ENCODE measurements around the gene PEPD. TPM values are rescaled to one million over a fixed set of nuclear protein-coding genes. Genes with fewer than 3 reads are reported as not detected.

PEPD gene
- total and polyA plus RNA-seq, 2 donors (not counting 3 experiments of a cell fraction or from before 2014, with no cell fraction given): 73.7 to 126 TPM

DNA sequence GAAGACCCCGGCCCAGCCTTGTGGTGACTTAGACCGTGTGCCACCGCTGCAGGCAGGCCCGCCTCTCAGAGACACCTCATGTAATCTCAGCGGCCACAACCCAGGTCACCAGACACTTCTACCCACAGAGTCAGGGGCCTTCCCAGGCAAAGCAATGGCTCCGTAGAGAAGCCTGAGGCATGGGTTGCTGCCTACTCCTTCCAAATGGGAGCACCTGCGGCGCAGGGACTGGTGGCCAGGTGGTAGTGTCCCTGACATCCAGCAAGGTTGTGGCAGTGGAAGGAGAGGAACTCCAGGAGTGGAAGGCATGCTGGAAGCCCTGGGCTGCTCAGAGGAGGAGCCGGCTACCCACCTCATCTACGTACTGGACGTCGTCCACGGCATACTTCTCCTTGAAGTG lies 21.0 kb downstream of the PEPD start:
- POLR2A ChIA-PET: no interaction called here

More for the DNA sequence above, 21.0 kb downstream of the PEPD start:
- CTCF ChIA-PET: no interaction called here
- Histone ChIP-seq H3K9me3 (replicated peaks; ENCODE audit: control insufficient read depth, insufficient read depth, low read length) (no peaks in the 10 kb centered on the region), H3K36me3 (ENCODE audit: control insufficient read depth in 2 of 2, extremely low read depth in 1 of 2, insufficient read depth in 2 of 2, low read length in 2 of 2) (peaks cover 0 to 13% of the 10 kb centered on the region in 2 experiments), H3K4me3 (replicated peaks in 1 of 3; ENCODE audit: insufficient read depth in 1 of 3, low read depth in 1 of 3, low read length in 3 of 3) (no peak overlapping the region), H3K79me2 (ENCODE audit: control insufficient read depth, insufficient read depth, low read length) (no peaks in the 10 kb centered on the region), H3K9ac (replicated peaks; ENCODE audit: extremely low read depth, insufficient read depth, low read length) (no peak overlapping the region), H3K9me1 (replicated peaks; ENCODE audit: control insufficient read depth, extremely low read depth, insufficient read depth, low read length) (no peaks in the 10 kb centered on the region), H2AFZ (ENCODE audit: low read depth, low read length) (no peak overlapping the region), H3K4me2 (ENCODE audit: insufficient read depth, low read length) (no peak overlapping the region), H3K27ac (ENCODE audit: insufficient read depth, low read depth, low read length) (no peak overlapping the region), H4K20me1 (replicated peaks; ENCODE audit: control insufficient read depth, extremely low read depth, insufficient read depth, low read length) (no peaks in the 10 kb centered on the region), H3K27me3 (ENCODE audit: control insufficient read depth in 2 of 2, insufficient read depth in 2 of 2, low read length in 2 of 2) (no peaks in the 10 kb centered on the region), H3K4me1 (ENCODE audit: control insufficient read depth, extremely low read depth, insufficient read depth, low read length) (no peaks in the 10 kb centered on the region)
- DNase-seq (ENCODE audit: low read depth, low spot score): no peak
- no TSS peak for BruUV-seq (replicated peaks)
- FAIRE-seq: no peak
- dilution Hi-C loops (cut with MboI; ENCODE audit: extremely low pct_ligation_motif_present, low sequenced_read_pairs): no loop called here
- TF ChIP-seq MYC (IDR thresholded peaks at IDR 0.05; ENCODE audit: low read depth, low read length) (no peak), FOS (IDR thresholded peaks at IDR 0.05; ENCODE audit: borderline replicate concordance, insufficient read depth, low read length) (no peak), EZH2 (IDR thresholded peaks at IDR 0.05; ENCODE audit: borderline replicate concordance, low read depth, low read length, severe bottlenecking) (no peak), GATA2 (IDR thresholded peaks at IDR 0.05; ENCODE audit: insufficient read depth, insufficient read length, low read depth, low read length) (no peak), JUN (IDR thresholded peaks at IDR 0.05; ENCODE audit: borderline replicate concordance, insufficient read depth, insufficient read length, low read depth) (no peak), POLR2A (IDR thresholded peaks at IDR 0.05; ENCODE audit: low read depth, low read length) (no peak), POLR2AphosphoS5 (IDR thresholded peaks at IDR 0.05; ENCODE audit: insufficient read depth, low read depth, low read length) (no peak)
- TF ChIP-seq, protein P1, sequence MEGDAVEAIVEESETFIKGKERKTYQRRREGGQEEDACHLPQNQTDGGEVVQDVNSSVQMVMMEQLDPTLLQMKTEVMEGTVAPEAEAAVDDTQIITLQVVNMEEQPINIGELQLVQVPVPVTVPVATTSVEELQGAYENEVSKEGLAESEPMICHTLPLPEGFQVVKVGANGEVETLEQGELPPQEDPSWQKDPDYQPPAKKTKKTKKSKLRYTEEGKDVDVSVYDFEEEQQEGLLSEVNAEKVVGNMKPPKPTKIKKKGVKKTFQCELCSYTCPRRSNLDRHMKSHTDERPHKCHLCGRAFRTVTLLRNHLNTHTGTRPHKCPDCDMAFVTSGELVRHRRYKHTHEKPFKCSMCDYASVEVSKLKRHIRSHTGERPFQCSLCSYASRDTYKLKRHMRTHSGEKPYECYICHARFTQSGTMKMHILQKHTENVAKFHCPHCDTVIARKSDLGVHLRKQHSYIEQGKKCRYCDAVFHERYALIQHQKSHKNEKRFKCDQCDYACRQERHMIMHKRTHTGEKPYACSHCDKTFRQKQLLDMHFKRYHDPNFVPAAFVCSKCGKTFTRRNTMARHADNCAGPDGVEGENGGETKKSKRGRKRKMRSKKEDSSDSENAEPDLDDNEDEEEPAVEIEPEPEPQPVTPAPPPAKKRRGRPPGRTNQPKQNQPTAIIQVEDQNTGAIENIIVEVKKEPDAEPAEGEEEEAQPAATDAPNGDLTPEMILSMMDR (IDR thresholded peaks at IDR 0.05; ENCODE audit: extremely low read depth in 1 of 2, insufficient read depth in 1 of 2, low read depth in 1 of 2, low read length in 2 of 2): no peak
- TF ChIP-seq, protein P2, sequence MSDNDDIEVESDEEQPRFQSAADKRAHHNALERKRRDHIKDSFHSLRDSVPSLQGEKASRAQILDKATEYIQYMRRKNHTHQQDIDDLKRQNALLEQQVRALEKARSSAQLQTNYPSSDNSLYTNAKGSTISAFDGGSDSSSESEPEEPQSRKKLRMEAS (IDR thresholded peaks at IDR 0.05; ENCODE audit: insufficient read depth, insufficient read length): no peak
- intact Hi-C loops (cut with micrococcal nuclease): no loop called here
